ENCODE data around the gene TRPM8. TPM values are rescaled to one million over a fixed set of nuclear protein-coding genes. Genes with fewer than 3 reads are reported as not detected.
"Not testable (repeated sequence)": the region's sequence is repeated elsewhere in the genome, so short reads cannot be mapped to it uniquely, and the experiment has no call there.

TRPM8 gene
- total and polyA plus RNA-seq, 2 experiments from 2014 or later: not detected

DNA sequence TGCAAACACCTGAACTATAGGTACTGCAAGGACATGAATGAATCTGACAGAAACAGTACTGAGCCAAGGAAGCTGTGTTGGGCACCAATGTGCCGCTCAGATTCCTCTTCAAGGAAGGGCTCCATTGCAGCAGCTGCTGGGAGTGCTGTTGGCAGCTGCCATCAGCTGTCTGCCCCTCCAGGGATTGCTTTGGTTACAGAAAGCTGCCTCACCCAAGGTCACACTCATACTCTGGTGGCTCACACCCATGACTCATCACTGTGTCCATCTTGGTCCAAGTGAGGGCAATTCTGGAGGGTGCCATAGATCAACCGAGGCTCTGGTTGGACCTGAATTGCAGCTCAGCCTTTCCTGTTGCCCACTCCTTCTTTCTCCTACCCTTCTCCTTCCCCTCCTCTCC, 24.4 kb upstream of the TRPM8 start:
- in situ Hi-C loops (cut with MboI): no loop called here
- H3F3A ChIP-seq (ENCODE audit: insufficient read depth): no peaks in the 10 kb centered on the region
- peaks cover 2% of the 10 kb centered on the region for H3K9me3 ChIP-seq (ENCODE audit: low read depth)
- 73 to 83% methylated on average over 2 of the region's 2 CpGs for WGBS, 2 experiments (ENCODE audit: low coverage in 1 of 2, low lambda C conversion rate in 2 of 2, missing lambda C conversion rate in 2 of 2)
- H3K9me2 ChIP-seq (ENCODE audit: insufficient read depth): no peaks in the 10 kb centered on the region
- H3K36me3 ChIP-seq (ENCODE audit: low read depth): no peaks in the 10 kb centered on the region
- peak; percentile 27 for DNase-seq
- H2AFZ ChIP-seq: no peak overlapping the region
- no peak for TF ChIP-seq EZH2phosphoT487 (IDR thresholded peaks at IDR 0.05; ENCODE audit: insufficient read depth, low read depth)
- TF ChIP-seq EZH2 (IDR thresholded peaks at IDR 0.05; ENCODE audit: insufficient read depth, poor library complexity, severe bottlenecking): no peak
- no peaks in the 10 kb centered on the region for H4K20me1 ChIP-seq (ENCODE audit: insufficient read depth)
- no peak overlapping the region for H3K4me2 ChIP-seq (ENCODE audit: unreplicated experiment)
- no peak overlapping the region for H3K9ac ChIP-seq
- no peak overlapping the region for H3K27ac ChIP-seq
- no peaks in the 10 kb centered on the region for H3K79me2 ChIP-seq (ENCODE audit: insufficient read depth)
- no peaks in the 10 kb centered on the region for H3K4me1 ChIP-seq (ENCODE audit: insufficient read depth)
- H3K27me3 ChIP-seq (replicated peaks; ENCODE audit: insufficient read depth): no peaks in the 10 kb centered on the region
- H3K4me3 ChIP-seq: no peak overlapping the region

DNA sequence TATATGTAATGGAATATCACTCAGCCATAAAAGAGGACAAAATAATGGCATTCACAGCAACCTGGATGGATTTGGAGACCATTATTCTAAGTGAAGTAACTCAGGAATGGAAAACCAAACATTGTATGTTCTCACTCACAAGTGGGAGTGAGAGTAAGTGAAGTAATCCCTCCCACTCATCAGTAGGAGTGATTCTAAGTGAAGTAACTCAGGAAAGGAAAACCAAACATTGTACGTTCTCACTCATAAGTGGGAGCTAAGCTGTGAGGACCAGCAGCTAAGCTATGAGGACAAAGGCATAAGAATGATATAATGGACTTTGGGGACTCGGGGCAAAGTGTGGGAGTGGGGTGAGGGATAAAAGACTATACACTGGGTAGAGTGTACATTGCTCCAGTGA, 20.9 kb upstream of the TRPM8 start:
- WGBS, 2 experiments (ENCODE audit: low coverage in 1 of 2, low lambda C conversion rate in 2 of 2, missing lambda C conversion rate in 2 of 2): 35 to 45% methylated on average over 2 of the region's 2 CpGs
- H3K4me3 ChIP-seq; H3K79me2 ChIP-seq (ENCODE audit: insufficient read depth); H2AFZ ChIP-seq; H3K27me3 ChIP-seq (replicated peaks; ENCODE audit: insufficient read depth); in situ Hi-C loops (cut with MboI); H3K4me1 ChIP-seq (ENCODE audit: insufficient read depth); H3K9ac ChIP-seq; DNase-seq; H3K27ac ChIP-seq; H4K20me1 ChIP-seq (ENCODE audit: insufficient read depth); H3K9me3 ChIP-seq (ENCODE audit: low read depth); H3F3A ChIP-seq (ENCODE audit: insufficient read depth); H3K4me2 ChIP-seq (ENCODE audit: unreplicated experiment); H3K9me2 ChIP-seq (ENCODE audit: insufficient read depth); H3K36me3 ChIP-seq (ENCODE audit: low read depth): not testable (repeated sequence)

DNA sequence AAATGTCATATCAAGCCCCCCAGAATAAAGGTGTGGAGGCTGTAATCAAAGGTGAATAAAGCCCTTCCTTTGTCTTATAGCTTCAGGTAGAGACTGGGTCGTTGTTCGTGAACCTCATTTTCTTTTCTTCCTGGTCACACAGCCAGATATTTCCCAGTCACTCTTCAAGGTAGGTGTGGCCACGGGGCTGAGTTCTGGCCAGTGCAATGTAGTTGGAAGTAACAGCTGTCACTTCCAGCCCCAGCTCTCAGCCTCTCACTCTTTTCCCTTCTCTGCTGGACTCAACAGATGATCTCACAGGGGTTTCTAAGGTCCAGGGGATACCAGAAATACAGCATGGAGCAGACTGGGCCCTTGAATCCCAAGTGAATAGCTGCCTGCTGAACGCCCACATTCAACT, 15.8 kb upstream of the TRPM8 start:
- in situ Hi-C loops (cut with MboI): no loop called here

DNA sequence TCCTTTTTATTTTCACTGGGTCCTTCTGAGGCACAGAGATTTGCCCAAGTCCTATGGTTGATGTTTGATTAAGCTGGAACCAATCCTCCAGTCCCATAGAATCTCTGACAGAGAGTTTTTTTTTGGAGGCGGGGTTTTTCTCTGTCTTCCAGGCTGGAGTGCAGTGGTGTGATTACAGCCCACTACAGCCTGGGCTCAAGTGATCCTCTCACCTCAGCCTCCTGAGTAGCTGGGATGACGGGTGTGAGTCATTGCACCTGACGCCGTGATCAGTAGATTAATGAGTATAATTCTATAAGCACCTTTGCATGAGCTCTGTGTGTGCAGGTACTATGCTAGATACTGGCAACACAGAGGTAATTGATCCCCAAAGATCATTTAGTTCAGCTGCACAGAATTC, 15.3 kb upstream of the TRPM8 start:
- H3K79me2 ChIP-seq (ENCODE audit: insufficient read depth): no peaks in the 10 kb centered on the region
- WGBS, 2 experiments (ENCODE audit: low coverage in 1 of 2, low lambda C conversion rate in 2 of 2, missing lambda C conversion rate in 2 of 2): 37 to 62% methylated on average over 4 of the region's 4 CpGs
- no peak overlapping the region for H3K9ac ChIP-seq
- H3K36me3 ChIP-seq (ENCODE audit: low read depth): no peaks in the 10 kb centered on the region
- H3K9me3 ChIP-seq (ENCODE audit: low read depth): peaks cover under 1% of the 10 kb centered on the region
- H4K20me1 ChIP-seq (ENCODE audit: insufficient read depth): no peaks in the 10 kb centered on the region
- no peak overlapping the region for H3K4me3 ChIP-seq
- no peaks in the 10 kb centered on the region for H3K9me2 ChIP-seq (ENCODE audit: insufficient read depth)
- no peak overlapping the region for H2AFZ ChIP-seq
- TF ChIP-seq EZH2phosphoT487 (IDR thresholded peaks at IDR 0.05; ENCODE audit: insufficient read depth, low read depth) (no peak), EZH2 (IDR thresholded peaks at IDR 0.05; ENCODE audit: insufficient read depth, poor library complexity, severe bottlenecking) (no peak)
- in situ Hi-C loops (cut with MboI): no loop called here
- H3F3A ChIP-seq (ENCODE audit: insufficient read depth): no peaks in the 10 kb centered on the region
- H3K27ac ChIP-seq: no peak overlapping the region
- no peak overlapping the region for H3K4me2 ChIP-seq (ENCODE audit: unreplicated experiment)
- peaks cover 9% of the 10 kb centered on the region for H3K27me3 ChIP-seq (replicated peaks; ENCODE audit: insufficient read depth)
- H3K4me1 ChIP-seq (ENCODE audit: insufficient read depth): no peaks in the 10 kb centered on the region
- DNase-seq: no peak

More for the DNA sequence above, 15.8 kb upstream of the TRPM8 start:
- no peak for TF ChIP-seq EZH2 (IDR thresholded peaks at IDR 0.05; ENCODE audit: insufficient read depth, poor library complexity, severe bottlenecking)
- no peak for TF ChIP-seq EZH2phosphoT487 (IDR thresholded peaks at IDR 0.05; ENCODE audit: insufficient read depth, low read depth)
- Histone ChIP-seq H3K79me2 (ENCODE audit: insufficient read depth) (no peaks in the 10 kb centered on the region), H4K20me1 (ENCODE audit: insufficient read depth) (no peaks in the 10 kb centered on the region), H3K9ac (no peak overlapping the region), H3K27me3 (replicated peaks; ENCODE audit: insufficient read depth) (peaks cover 9% of the 10 kb centered on the region), H3K4me1 (ENCODE audit: insufficient read depth) (no peaks in the 10 kb centered on the region), H3K9me3 (ENCODE audit: low read depth) (peaks cover 2% of the 10 kb centered on the region), H3K9me2 (ENCODE audit: insufficient read depth) (no peaks in the 10 kb centered on the region), H3F3A (ENCODE audit: insufficient read depth) (no peaks in the 10 kb centered on the region), H3K4me2 (ENCODE audit: unreplicated experiment) (no peak overlapping the region), H3K27ac (no peak overlapping the region), H2AFZ (no peak overlapping the region), H3K4me3 (no peak overlapping the region), H3K36me3 (ENCODE audit: low read depth) (no peaks in the 10 kb centered on the region)
- DNase-seq: no peak
- 16 to 24% methylated on average over 4 of the region's 4 CpGs for WGBS, 2 experiments (ENCODE audit: low coverage in 1 of 2, low lambda C conversion rate in 2 of 2, missing lambda C conversion rate in 2 of 2)

DNA sequence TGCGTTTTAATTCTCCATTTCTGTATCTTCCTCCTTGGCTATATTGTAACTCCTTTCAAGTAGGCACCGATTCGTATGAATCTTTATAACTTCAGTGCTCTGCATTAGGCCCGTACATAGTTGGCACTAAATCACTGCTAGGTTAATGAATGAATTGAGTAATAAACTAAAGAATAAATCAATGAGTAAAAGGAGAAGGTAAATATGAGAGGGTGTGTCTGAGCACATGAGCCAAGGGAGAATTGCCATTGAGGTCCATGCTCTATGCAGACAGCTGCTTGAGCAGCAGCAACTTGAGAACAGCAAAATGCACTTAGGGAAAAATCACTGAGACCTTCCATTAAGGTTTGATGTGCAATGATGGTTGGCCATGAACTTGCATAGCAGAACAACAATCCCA, 11.2 kb upstream of the TRPM8 start:
- H4K20me1 ChIP-seq (ENCODE audit: insufficient read depth): no peaks in the 10 kb centered on the region
- H3K27me3 ChIP-seq (replicated peaks; ENCODE audit: insufficient read depth): no peaks in the 10 kb centered on the region; the same call in 1 of the 2 replicates
- no peaks in the 10 kb centered on the region for H3K4me1 ChIP-seq (ENCODE audit: insufficient read depth)
- no peak overlapping the region for H2AFZ ChIP-seq
- no peaks in the 10 kb centered on the region for H3K79me2 ChIP-seq (ENCODE audit: insufficient read depth)
- in situ Hi-C loops (cut with MboI): no loop called here
- no peak overlapping the region for H3K27ac ChIP-seq
- H3K4me3 ChIP-seq: no peak overlapping the region
- no peaks in the 10 kb centered on the region for H3K9me3 ChIP-seq (ENCODE audit: low read depth)
- H3K9ac ChIP-seq: no peak overlapping the region
- WGBS, 2 experiments (ENCODE audit: low coverage in 1 of 2, low lambda C conversion rate in 2 of 2, missing lambda C conversion rate in 2 of 2): 42 to 49% methylated on average over 4 of the region's 4 CpGs
- TF ChIP-seq EZH2 (IDR thresholded peaks at IDR 0.05; ENCODE audit: insufficient read depth, poor library complexity, severe bottlenecking) (no peak), EZH2phosphoT487 (IDR thresholded peaks at IDR 0.05; ENCODE audit: insufficient read depth, low read depth) (no peak)
- no peak overlapping the region for H3K4me2 ChIP-seq (ENCODE audit: unreplicated experiment)
- no peaks in the 10 kb centered on the region for H3K36me3 ChIP-seq (ENCODE audit: low read depth)
- H3K9me2 ChIP-seq (ENCODE audit: insufficient read depth): no peaks in the 10 kb centered on the region
- no peaks in the 10 kb centered on the region for H3F3A ChIP-seq (ENCODE audit: insufficient read depth)
- no peak for DNase-seq

All from GM23248 (cell line).